SK-N-SH (cell line): ENCODE results near the gene FREY1. TPM values are rescaled to one million over a fixed set of nuclear protein-coding genes. Genes with fewer than 3 reads are reported as not detected.

Experiments
- CTCF ChIA-PET: fragments of 300-600, 350-600 bp; formaldehyde crosslinking; extraction: SDS; loops from one replicate; lab custom pipeline; 2021; lab: Yijun Ruan, JAX
- POLR2A ChIA-PET: fragments of 350-600 bp; sonication (Branson Sonifier 250); formaldehyde crosslinking; extraction: SDS; loops from one replicate; lab custom pipeline; 2020; ENCODE audit warnings: antibody characterized with exemption, inconsistent platforms; lab: Yijun Ruan, JAX
- DNase-seq: peaks from one replicate; pipeline ENCODE4 v3.0.0; 2012
- H2AFZ ChIP-seq: fragments of 200-600 bp; sonication (generic); 2 replicates; pipeline ENCODE4 v1.8.1; 2016; ENCODE audit warnings: antibody characterized with exemption, mild to moderate bottlenecking, low read depth
- H3F3A ChIP-seq: fragments of 200-600 bp; sonication (generic); replicated peaks from 2 replicates; pipeline ENCODE3; 2016; ENCODE audit warnings: antibody characterized with exemption, mild to moderate bottlenecking; ENCODE audit not compliant: insufficient read depth
- H3K27ac ChIP-seq, 2 experiments: fragments of 200-500 bp in 1 of 2; fragments of 200-600 bp in 1 of 2; sonication (Bioruptor generic) in 1 of 2; sonication (generic), shearing (Covaris generic) in 1 of 2; 2 replicates each; pipeline versions ENCODE4 v1.5.1 to v1.6.1; 2014 to 2016; ENCODE audit warnings: low read depth in 2 of 2, inconsistent platforms in 1 of 2, low read length in 1 of 2, mild to moderate bottlenecking in 1 of 2, mixed read lengths in 1 of 2
- H3K27me3 ChIP-seq: fragments of 200-600 bp; sonication (generic), shearing (Covaris generic); 2 replicates; pipeline ENCODE4 v1.6.1; 2016; ENCODE audit warnings: mixed run types; ENCODE audit not compliant: insufficient read depth
- H3K36me3 ChIP-seq, 2 experiments: fragments of 200-500 bp in 1 of 2; fragments of 200-600 bp in 1 of 2; sonication (Bioruptor generic) in 1 of 2; sonication (generic) in 1 of 2; replicated peaks in 1 of 2; 2 replicates each; pipeline versions ENCODE3 to v1.5.1; 2014 to 2016; ENCODE audit warnings: low read length in 1 of 2, mild to moderate bottlenecking in 1 of 2; ENCODE audit not compliant: insufficient read depth in 2 of 2, control insufficient read depth in 1 of 2
- H3K4me1 ChIP-seq, 2 experiments: fragments of 200-500 bp in 1 of 2; fragments of 200-600 bp in 1 of 2; sonication (Bioruptor generic) in 1 of 2; sonication (generic), shearing (Covaris generic) in 1 of 2; 2 replicates each; pipeline versions ENCODE4 v1.5.1 to v1.6.1; 2014 to 2016; ENCODE audit warnings: low read depth in 1 of 2, low read length in 1 of 2, mixed run types in 1 of 2; ENCODE audit not compliant: insufficient read depth in 2 of 2, control insufficient read depth in 1 of 2
- H3K4me2 ChIP-seq: fragments of 200-600 bp; sonication (generic), shearing (Covaris generic); 2 replicates; pipeline ENCODE4 v1.6.1; 2017; ENCODE audit warnings: mixed run types
- H3K4me3 ChIP-seq, 2 experiments: fragments of 200-500 bp in 1 of 2; fragments of 200-600 bp in 1 of 2; sonication (Bioruptor generic) in 1 of 2; sonication (generic), shearing (Covaris generic) in 1 of 2; 2 replicates each; pipeline versions ENCODE4 v1.5.1 to v1.8.1; 2014 to 2016; ENCODE audit warnings: low read depth in 2 of 2, inconsistent platforms in 1 of 2, low read length in 1 of 2, mild to moderate bottlenecking in 1 of 2, mixed read lengths in 1 of 2, moderate library complexity in 1 of 2
- H3K79me2 ChIP-seq: fragments of 200-600 bp; sonication (generic); 2 replicates; pipeline ENCODE4 v1.8.1; 2017; ENCODE audit warnings: mild to moderate bottlenecking; ENCODE audit not compliant: insufficient read depth
- H3K9ac ChIP-seq: fragments of 200-600 bp; sonication (generic); 2 replicates; pipeline ENCODE4 v1.6.1; 2017; ENCODE audit warnings: mixed run types
- H3K9me2 ChIP-seq: fragments of 200-600 bp; sonication (generic); 2 replicates; pipeline ENCODE4 v1.6.1; 2017; ENCODE audit warnings: mixed run types
- H3K9me3 ChIP-seq: fragments of 200-600 bp; sonication (generic); 2 replicates; pipeline ENCODE4 v1.6.1; 2017; ENCODE audit warnings: mixed run types, mild to moderate bottlenecking, moderate library complexity
- H4K20me1 ChIP-seq: fragments of 200-600 bp; sonication (generic); 2 replicates; pipeline ENCODE4 v1.6.1; 2017; ENCODE audit warnings: mild to moderate bottlenecking, mixed run types; ENCODE audit not compliant: insufficient read depth
- GATA2 ChIP-seq: sonication (generic); formaldehyde crosslinking; IDR thresholded peaks from 2 replicates; pipeline ENCODE4 v1.5.0; 2020; ENCODE audit warnings: mild to moderate bottlenecking, missing genetic modification reagents
- TCF12 ChIP-seq: IDR thresholded peaks from 2 replicates; pipeline ENCODE4 v1.4.0; 2012
- WGBS: methylation state at CpG from one replicate; pipeline ENCODE4 v1.1.6; 2017; ENCODE audit warnings: low lambda C conversion rate; 5-methylcytosine and 5-hydroxymethylcytosine counted together
- polyA plus RNA-seq, 3 experiments: library from polyadenylated mRNA; depleted of rRNA; stranded (reverse); fragments of >200 nt; gene quantifications; 2 replicates each; pipeline ENCODE4 v1.2.3, GENCODE V29; 2012
- TF ChIP-seq, protein P1 (sequence below): IDR thresholded peaks from 2 replicates; pipeline ENCODE4 v1.6.1; 2012; ENCODE audit warnings: mild to moderate bottlenecking, low read depth, low read length, moderate library complexity

Gene FREY1
- polyA plus RNA-seq, 1 of the 3 experiments (the other 2 are of a cell fraction): 0.30 TPM

GRCh38 chr11:45924927-45925326, 17.9 kb upstream of the FREY1 start:
- H3K4me1 ChIP-seq: no peaks in the 10 kb centered on the region; a peak in 1 of 4 replicates
- POLR2A ChIA-PET: no interaction called here
- H3K4me3 ChIP-seq: no peak overlapping the region
- H2AFZ ChIP-seq: no peak overlapping the region
- no peaks in the 10 kb centered on the region for H3K79me2 ChIP-seq
- WGBS: 93% methylated on average over 6 of the region's 6 CpGs
- H4K20me1 ChIP-seq: no peaks in the 10 kb centered on the region
- no peaks in the 10 kb centered on the region for H3F3A ChIP-seq
- no peak overlapping the region for H3K4me2 ChIP-seq
- no peaks in the 10 kb centered on the region for H3K36me3 ChIP-seq
- H3K9me2 ChIP-seq: no peaks in the 10 kb centered on the region
- H3K9me3 ChIP-seq: no peaks in the 10 kb centered on the region
- DNase-seq: no peak
- CTCF ChIA-PET: interaction anchor here (0.6 to 1.5 kb wide), 3 partner anchors 19 to 82 kb away, joined by 3 to 8 read pairs (median 4); no protein-coding TSS in a partner anchor
- H3K27ac ChIP-seq: no peak overlapping the region
- no peak overlapping the region for H3K9ac ChIP-seq
- no peaks in the 10 kb centered on the region for H3K27me3 ChIP-seq
- TF ChIP-seq, protein P1, sequence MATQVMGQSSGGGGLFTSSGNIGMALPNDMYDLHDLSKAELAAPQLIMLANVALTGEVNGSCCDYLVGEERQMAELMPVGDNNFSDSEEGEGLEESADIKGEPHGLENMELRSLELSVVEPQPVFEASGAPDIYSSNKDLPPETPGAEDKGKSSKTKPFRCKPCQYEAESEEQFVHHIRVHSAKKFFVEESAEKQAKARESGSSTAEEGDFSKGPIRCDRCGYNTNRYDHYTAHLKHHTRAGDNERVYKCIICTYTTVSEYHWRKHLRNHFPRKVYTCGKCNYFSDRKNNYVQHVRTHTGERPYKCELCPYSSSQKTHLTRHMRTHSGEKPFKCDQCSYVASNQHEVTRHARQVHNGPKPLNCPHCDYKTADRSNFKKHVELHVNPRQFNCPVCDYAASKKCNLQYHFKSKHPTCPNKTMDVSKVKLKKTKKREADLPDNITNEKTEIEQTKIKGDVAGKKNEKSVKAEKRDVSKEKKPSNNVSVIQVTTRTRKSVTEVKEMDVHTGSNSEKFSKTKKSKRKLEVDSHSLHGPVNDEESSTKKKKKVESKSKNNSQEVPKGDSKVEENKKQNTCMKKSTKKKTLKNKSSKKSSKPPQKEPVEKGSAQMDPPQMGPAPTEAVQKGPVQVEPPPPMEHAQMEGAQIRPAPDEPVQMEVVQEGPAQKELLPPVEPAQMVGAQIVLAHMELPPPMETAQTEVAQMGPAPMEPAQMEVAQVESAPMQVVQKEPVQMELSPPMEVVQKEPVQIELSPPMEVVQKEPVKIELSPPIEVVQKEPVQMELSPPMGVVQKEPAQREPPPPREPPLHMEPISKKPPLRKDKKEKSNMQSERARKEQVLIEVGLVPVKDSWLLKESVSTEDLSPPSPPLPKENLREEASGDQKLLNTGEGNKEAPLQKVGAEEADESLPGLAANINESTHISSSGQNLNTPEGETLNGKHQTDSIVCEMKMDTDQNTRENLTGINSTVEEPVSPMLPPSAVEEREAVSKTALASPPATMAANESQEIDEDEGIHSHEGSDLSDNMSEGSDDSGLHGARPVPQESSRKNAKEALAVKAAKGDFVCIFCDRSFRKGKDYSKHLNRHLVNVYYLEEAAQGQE: peak; percentile 77
- no peak for TF ChIP-seq GATA2 (CRISPR knock-in tag)
- TF ChIP-seq, all 33 proteins: peak for 1

DNA sequence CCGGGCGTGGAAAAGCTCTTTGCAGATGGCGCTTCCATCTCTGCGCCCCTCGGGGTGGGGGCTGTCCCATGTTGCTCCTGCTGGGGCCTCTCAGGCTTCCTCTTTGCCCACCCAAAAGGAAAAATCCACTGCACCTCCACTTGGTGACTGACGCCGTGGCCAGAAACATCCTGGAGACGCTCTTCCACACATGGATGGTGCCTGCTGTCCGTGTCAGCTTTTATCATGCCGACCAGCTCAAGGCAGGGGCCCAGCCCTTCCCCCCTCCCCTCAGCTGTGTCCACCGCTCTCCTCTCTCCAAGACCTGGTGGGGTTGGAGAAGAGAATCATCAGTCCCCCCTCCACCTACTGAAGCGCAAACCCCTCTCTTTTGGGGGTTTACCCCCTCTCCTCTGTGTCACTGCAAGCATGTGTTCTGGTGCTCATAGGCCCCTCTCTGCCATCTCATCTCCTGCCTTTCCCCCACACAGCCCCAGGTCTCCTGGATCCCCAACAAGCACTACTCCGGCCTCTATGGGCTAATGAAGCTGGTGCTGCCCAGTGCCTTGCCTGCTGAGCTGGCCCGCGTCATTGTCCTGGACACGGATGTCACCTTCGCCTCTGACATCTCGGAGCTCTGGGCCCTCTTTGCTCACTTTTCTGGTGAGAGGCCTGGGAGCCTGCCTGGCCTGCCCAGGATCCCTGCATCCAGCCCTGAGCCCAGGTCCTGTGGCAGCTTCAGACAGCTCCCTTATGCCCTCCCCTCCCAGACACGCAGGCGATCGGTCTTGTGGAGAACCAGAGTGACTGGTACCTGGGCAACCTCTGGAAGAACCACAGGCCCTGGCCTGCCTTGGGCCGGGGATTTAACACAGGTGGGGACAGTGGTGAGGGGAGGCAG, 17.2 kb upstream of the FREY1 start:
- no peaks in the 10 kb centered on the region; a peak in 1 of 4 replicates for H3K4me1 ChIP-seq
- H3K4me2 ChIP-seq: no peak overlapping the region
- no peaks in the 10 kb centered on the region for H3K79me2 ChIP-seq
- H3K4me3 ChIP-seq: no peak overlapping the region
- no peak overlapping the region for H2AFZ ChIP-seq
- H3K27ac ChIP-seq: no peak overlapping the region
- POLR2A ChIA-PET: no interaction called here
- no peaks in the 10 kb centered on the region for H3F3A ChIP-seq
- H3K9me2 ChIP-seq: no peaks in the 10 kb centered on the region
- H3K36me3 ChIP-seq: no peaks in the 10 kb centered on the region
- no peaks in the 10 kb centered on the region for H3K9me3 ChIP-seq
- TF ChIP-seq TCF12: no peak
- CTCF ChIA-PET: interaction anchor here (0.6 to 1.5 kb wide), 4 partner anchors 18 to 82 kb away, joined by 3 to 8 read pairs (median 4); no protein-coding TSS in a partner anchor
- H4K20me1 ChIP-seq: no peaks in the 10 kb centered on the region
- no peak for DNase-seq
- no peaks in the 10 kb centered on the region for H3K27me3 ChIP-seq
- WGBS: 91% methylated on average over 18 of the region's 22 CpGs
- H3K9ac ChIP-seq: no peak overlapping the region
